Measurements from ENCODE around the gene UROC1. TPM values are rescaled to one million over a fixed set of nuclear protein-coding genes. Genes with fewer than 3 reads are reported as not detected.

The UROC1 gene
- total RNA-seq, 1 experiment from 2014 or later, result not detected

DNA sequence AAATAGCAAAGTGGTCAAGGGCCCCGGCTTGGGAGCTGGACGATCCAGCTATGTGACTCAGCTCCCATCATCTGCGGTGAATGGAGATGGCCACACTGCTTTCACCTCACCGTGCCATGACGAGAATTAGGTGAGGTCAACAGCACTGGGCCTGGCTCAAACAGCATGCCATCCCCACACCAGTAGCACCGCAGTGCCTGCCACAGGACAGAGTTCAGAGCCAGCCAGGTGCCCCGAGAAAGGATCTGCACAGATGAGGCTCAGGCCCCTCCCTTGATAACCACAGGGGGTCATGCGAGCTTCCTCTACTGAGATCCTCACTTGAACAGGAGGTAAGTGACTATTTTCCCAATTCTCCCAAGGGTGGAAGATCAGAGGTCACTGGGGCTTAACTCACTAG, 71.3 kb downstream of the UROC1 start (continued):
- TF ChIP-seq, protein P1, sequence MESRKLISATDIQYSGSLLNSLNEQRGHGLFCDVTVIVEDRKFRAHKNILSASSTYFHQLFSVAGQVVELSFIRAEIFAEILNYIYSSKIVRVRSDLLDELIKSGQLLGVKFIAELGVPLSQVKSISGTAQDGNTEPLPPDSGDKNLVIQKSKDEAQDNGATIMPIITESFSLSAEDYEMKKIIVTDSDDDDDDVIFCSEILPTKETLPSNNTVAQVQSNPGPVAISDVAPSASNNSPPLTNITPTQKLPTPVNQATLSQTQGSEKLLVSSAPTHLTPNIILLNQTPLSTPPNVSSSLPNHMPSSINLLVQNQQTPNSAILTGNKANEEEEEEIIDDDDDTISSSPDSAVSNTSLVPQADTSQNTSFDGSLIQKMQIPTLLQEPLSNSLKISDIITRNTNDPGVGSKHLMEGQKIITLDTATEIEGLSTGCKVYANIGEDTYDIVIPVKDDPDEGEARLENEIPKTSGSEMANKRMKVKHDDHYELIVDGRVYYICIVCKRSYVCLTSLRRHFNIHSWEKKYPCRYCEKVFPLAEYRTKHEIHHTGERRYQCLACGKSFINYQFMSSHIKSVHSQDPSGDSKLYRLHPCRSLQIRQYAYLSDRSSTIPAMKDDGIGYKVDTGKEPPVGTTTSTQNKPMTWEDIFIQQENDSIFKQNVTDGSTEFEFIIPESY (IDR thresholded peaks at IDR 0.05; ENCODE audit: extremely low read depth, insufficient replicate concordance, low read length), result no peak

- Histone ChIP-seq H3K9ac (ENCODE audit: low read length) (no peak overlapping the region), H3K4me2 (ENCODE audit: low read length) (no peak overlapping the region), H3K27me3 (ENCODE audit: insufficient read depth, low read length) (no peaks in the 10 kb centered on the region), H3K36me3 (ENCODE audit: control insufficient read depth in 1 of 2, insufficient read depth in 2 of 2, low read length in 2 of 2) (peaks cover 0 to 5% of the 10 kb centered on the region in 2 experiments; a peak in 1 of 4 replicates), H3K79me2 (ENCODE audit: insufficient read depth, low read length) (no peaks in the 10 kb centered on the region), H3K4me3 (replicated peaks in 1 of 2; ENCODE audit: low read depth in 1 of 2, low read length in 2 of 2) (no peak overlapping the region), H3K27ac (ENCODE audit: low read depth, low read length) (no peak overlapping the region), H3K4me1 (ENCODE audit: control insufficient read depth in 1 of 2, insufficient read depth in 2 of 2, low read length in 2 of 2) (no peaks in the 10 kb centered on the region), H3K9me2 (ENCODE audit: insufficient read depth) (no peaks in the 10 kb centered on the region), H3K9me3 (ENCODE audit: control insufficient read depth in 1 of 2, insufficient read depth in 1 of 2, low read depth in 1 of 2, low read length in 2 of 2) (no peaks in the 10 kb centered on the region), H4K20me1 (ENCODE audit: insufficient read depth) (no peaks in the 10 kb centered on the region), H2AFZ (ENCODE audit: low read depth, low read length, poor library complexity, severe bottlenecking) (no peak overlapping the region)
- RAD21 ChIA-PET (ENCODE audit: low non-redundant PET in 1 of 2, low total read pairs in 2 of 2, uncharacterized antibody in 2 of 2, unreplicated experiment in 2 of 2), result no interaction called here
- CTCF ChIA-PET, result no interaction called here
- TF ChIP-seq, protein P1 (IDR thresholded peaks at IDR 0.05; ENCODE audit: extremely low read depth, insufficient replicate concordance, low read length), result no peak
- TF ChIP-seq EZH2phosphoT487 (IDR thresholded peaks at IDR 0.05; ENCODE audit: borderline replicate concordance), result no peak
- TF ChIP-seq POLR2A (IDR thresholded peaks at IDR 0.05; ENCODE audit: borderline replicate concordance, extremely low read depth, insufficient read depth, insufficient read length), result no peak
- TF ChIP-seq TCF7L2 (IDR thresholded peaks at IDR 0.05; ENCODE audit: borderline replicate concordance, extremely low read depth, insufficient read depth, insufficient read length), result no peak
- TF ChIP-seq YY1 (IDR thresholded peaks at IDR 0.05; ENCODE audit: extremely low read depth, insufficient replicate concordance, low read depth, low read length), result no peak
- TF ChIP-seq EGR1 (IDR thresholded peaks at IDR 0.05; ENCODE audit: low read depth), result no peak
- no peak for TF ChIP-seq EZH2 (IDR thresholded peaks at IDR 0.05)
- no peak for TF ChIP-seq JUND (IDR thresholded peaks at IDR 0.05)
- TF ChIP-seq FOSL1 (IDR thresholded peaks at IDR 0.05; ENCODE audit: low read depth), result no peak
- no peak for TF ChIP-seq SRF (IDR thresholded peaks at IDR 0.05; ENCODE audit: low read depth)
- no peak for TF ChIP-seq CBX3 (IDR thresholded peaks at IDR 0.05; ENCODE audit: low read depth)
- TF ChIP-seq REST (IDR thresholded peaks at IDR 0.05; ENCODE audit: low read depth), result no peak
- TF ChIP-seq, protein P2, sequence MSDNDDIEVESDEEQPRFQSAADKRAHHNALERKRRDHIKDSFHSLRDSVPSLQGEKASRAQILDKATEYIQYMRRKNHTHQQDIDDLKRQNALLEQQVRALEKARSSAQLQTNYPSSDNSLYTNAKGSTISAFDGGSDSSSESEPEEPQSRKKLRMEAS (IDR thresholded peaks at IDR 0.05), result no peak
- TF ChIP-seq SP1 (IDR thresholded peaks at IDR 0.05; ENCODE audit: low read depth), result no peak
- no peak for TF ChIP-seq ZFX (IDR thresholded peaks at IDR 0.05)
- no peak for TF ChIP-seq ZNF274 (IDR thresholded peaks at IDR 0.05; ENCODE audit: low read depth, low read length)
- no peak for TF ChIP-seq SIN3A (IDR thresholded peaks at IDR 0.05; ENCODE audit: low read depth)
- TF ChIP-seq POLR2AphosphoS5 (IDR thresholded peaks at IDR 0.05; ENCODE audit: low read depth, low read length), result no peak
- TF ChIP-seq ATF3 (IDR thresholded peaks at IDR 0.05), result no peak
- no TSS peak for BruUV-seq (replicated peaks)
- POLR2A ChIA-PET, result no interaction called here
- intact Hi-C loops (cut with micrococcal nuclease), result no loop called here
- DNase-seq (ENCODE audit: low read depth, low spot score) (no peak), ATAC-seq (no peak)
These were observed 72.1 kb downstream of the UROC1 start for GRCh38 chr3:126445506-126445905.

Measured in HCT116 (cell line).